Right kidney (tissue), 1 donor: ENCODE measurements around the gene STOML2.
A peak's percentile ranks its signal among the peaks of the same experiment; 100 is the strongest.

Experiments
- DNase-seq: peaks from one replicate; pipeline ENCODE4 v3.0.0-alpha.2; 2016

The STOML2 gene

GRCh38 chr9:35073279-35073612 lies 29.7 kb downstream of the STOML2 start:
- DNase-seq: no peak

GRCh38 chr9:35072461-35073278 lies 30.3 kb downstream of the STOML2 start, which contains the start of gene VCP:
Gene VCP (minus strand): TSS chr9:35072625. CDS start chr9:35072353, 272 bp downstream.
- DNase-seq: no peak

GRCh38 chr9:35071814-35072460 lies 31.0 kb downstream of the STOML2 start:
- peak; percentile 98 for DNase-seq

- no peak for DNase-seq
These were observed 31.8 kb downstream of the STOML2 start for GRCh38 chr9:35070823-35071813.

- no peak for DNase-seq
These were observed 33.9 kb downstream of the STOML2 start for GRCh38 chr9:35069020-35069419.

DNA sequence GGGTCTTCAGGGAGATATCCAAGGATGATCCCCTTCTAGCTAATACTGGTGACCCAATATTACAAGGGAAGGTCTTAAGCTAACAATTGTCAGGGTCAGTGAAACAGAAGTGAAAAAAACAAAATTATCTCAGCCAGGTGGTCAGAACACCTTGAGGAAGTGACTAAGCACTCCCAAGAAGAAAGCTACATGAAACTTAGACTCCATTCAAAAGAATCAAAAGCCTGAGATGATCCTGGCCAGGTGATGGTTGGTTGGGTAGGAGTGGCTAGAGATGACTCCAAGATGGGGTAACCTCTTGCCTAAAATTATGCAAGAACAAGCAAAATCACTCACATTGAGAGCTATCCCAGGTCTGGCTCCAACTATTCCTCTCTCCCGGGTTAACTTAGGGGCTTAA lies 35.9 kb downstream of the STOML2 start:
- DNase-seq: no peak

- no peak for DNase-seq
These were observed 42.3 kb downstream of the STOML2 start for GRCh38 chr9:35060548-35061207.

GRCh38 chr9:35059438-35059837 lies 43.5 kb downstream of the STOML2 start:
- DNase-seq: no peak

DNA sequence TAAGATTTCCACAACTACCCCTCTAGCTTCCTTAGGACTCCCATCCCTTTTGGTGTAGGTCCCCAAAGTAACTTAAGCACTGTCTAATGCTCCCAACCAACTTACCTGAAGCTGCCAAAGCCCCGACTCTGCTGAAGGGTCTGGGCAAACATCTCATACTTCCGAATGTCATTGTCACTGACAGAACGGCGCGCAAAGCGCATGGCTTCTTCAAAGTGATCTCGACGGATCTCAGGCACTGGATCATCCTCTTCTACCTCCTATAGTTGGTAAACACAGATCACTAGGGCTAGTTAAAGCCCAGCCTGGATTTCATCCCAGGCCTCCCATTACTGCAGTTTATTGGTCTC lies 45.7 kb downstream of the STOML2 start:
- DNase-seq: no peak

DNA sequence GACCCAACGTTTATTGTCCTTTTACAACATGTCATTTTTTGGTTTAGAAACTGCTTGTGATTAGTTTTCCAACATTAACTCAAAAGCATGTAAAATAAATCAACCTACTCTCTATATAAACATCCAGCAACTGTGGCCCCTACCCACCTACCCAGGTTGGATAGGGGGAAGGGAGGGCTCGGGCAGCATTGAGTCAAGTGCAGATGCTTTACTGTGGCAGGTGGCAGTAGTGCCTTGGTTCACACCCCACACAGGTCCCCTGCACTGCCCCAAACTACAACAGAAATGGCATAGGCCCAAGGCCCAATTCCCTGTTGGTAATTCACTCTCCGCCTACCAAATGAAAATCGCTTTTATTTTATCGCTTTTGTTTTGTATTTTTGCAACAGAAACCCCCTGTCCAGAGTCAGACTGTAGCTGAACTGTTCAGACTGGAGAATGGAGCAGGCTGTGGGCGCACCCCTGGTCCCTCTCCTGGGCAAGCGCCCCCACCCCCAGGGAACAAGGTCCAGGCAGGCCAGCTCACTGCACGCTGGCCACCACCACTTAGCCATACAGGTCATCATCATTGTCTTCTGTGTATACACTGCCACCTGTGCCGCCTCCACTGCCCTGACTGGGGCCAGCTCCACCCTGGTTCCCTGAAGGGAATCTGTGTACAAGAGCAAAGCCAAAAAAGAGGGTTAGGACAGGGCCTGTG lies 46.2 kb downstream of the STOML2 start:
- DNase-seq: no peak

- DNase-seq: no peak
These were observed 47.9 kb downstream of the STOML2 start for GRCh38 chr9:35054871-35055644.

- no peak for DNase-seq
These were observed 48.6 kb downstream of the STOML2 start for GRCh38 chr9:35054185-35054835.

DNA sequence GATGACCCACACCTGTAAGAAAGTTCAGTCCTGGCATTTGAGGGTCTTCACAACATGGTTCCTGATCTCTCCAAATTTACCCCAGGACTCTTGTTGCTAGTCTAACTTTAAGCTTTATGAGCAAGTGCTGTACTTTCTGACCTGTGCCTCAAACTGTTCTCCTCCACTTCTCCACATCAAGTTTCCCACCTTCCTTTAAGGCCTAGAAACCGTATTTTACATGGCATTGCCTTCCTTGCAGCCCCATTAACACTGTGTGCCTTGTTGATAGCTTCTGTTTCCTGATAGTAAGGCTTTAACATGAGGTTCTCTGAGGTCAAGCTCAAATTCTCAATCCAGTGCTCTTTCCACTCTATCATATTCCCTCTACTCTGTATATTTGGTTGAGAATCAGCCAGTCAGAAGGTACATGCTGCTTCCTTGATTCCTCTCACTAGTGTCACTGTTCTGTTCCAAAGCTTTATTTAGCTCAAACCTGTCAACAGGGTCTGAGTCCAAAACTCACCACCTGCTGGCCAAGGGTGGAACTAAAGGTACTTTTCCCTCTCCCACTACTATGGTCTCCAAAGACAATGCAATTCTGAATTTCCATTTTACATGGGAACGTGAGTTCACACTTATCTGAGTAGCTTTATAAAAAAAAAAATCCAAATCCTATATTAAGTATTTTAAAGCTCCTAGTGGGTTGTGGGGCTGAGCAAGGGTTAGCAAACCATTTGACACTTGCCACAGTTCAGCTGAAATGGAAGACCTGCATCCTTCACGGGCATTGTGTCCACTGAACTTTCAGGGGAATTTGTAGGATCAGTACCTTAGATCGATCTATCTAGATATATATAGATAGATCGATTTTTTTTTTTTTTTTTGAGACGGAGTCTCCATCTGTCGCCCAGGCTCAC lies 51.6 kb downstream of the STOML2 start:
- DNase-seq: no peak
